GM12801 (cell line): Measurements from ENCODE around the gene ZSCAN10.

Experiments
- CTCF ChIP-seq: IDR thresholded peaks from one replicate; pipeline ENCODE4 v1.5.1; 2011; ENCODE audit warnings: control low read depth; ENCODE audit not compliant: insufficient read length; ENCODE audit errors: extremely low read depth

ZSCAN10 gene

GRCh38 chr16:3119701-3120408, 20.8 kb upstream of the ZSCAN10 start:
- no peak for TF ChIP-seq CTCF

- no peak for TF ChIP-seq CTCF
These were observed 20.2 kb upstream of the ZSCAN10 start for GRCh38 chr16:3119286-3119685.

- TF ChIP-seq CTCF, result no peak
These were observed 19.8 kb upstream of the ZSCAN10 start for GRCh38 chr16:3118846-3119245.

- TF ChIP-seq CTCF, result no peak
These were observed 19.2 kb upstream of the ZSCAN10 start for GRCh38 chr16:3118204-3118790.

- TF ChIP-seq CTCF, result no peak
These were observed 16.5 kb upstream of the ZSCAN10 start for GRCh38 chr16:3115561-3115960.

- no peak for TF ChIP-seq CTCF
These were observed 15.9 kb upstream of the ZSCAN10 start for GRCh38 chr16:3115003-3115402.

GRCh38 chr16:3113765-3114479, 14.8 kb upstream of the ZSCAN10 start:
- TF ChIP-seq CTCF, result no peak
